Cardiac fibroblast (primary cell): ENCODE measurements around the gene SHB.

Experiments
- DNase-seq, 2 donors: peaks; one replicate each; pipeline versions ENCODE4 v3.0.0 to v3.0.0-alpha.2; 2010; ENCODE audit warnings: low read depth in 2 of 2
- H3K4me3 ChIP-seq, 2 donors: replicated peaks in 1 of 2; 1 replicate in 1 of 2; 2 replicates in 1 of 2; pipeline ENCODE4 v1.5.1; 2011; ENCODE audit warnings: low read depth in 2 of 2, low read length in 2 of 2, mild to moderate bottlenecking in 2 of 2, moderate library complexity in 1 of 2
- TF ChIP-seq, protein P1 (sequence below): IDR thresholded peaks from one replicate; pipeline ENCODE4 v1.5.1; 2011; ENCODE audit warnings: low read depth, mild to moderate bottlenecking, low read length, inconsistent platforms

Gene SHB

GRCh38 chr9:37999588-38000189 is 69.3 kb downstream of the SHB start:
- DNase-seq = peak in 1 of 2 donors; percentile 61
- TF ChIP-seq, protein P1, sequence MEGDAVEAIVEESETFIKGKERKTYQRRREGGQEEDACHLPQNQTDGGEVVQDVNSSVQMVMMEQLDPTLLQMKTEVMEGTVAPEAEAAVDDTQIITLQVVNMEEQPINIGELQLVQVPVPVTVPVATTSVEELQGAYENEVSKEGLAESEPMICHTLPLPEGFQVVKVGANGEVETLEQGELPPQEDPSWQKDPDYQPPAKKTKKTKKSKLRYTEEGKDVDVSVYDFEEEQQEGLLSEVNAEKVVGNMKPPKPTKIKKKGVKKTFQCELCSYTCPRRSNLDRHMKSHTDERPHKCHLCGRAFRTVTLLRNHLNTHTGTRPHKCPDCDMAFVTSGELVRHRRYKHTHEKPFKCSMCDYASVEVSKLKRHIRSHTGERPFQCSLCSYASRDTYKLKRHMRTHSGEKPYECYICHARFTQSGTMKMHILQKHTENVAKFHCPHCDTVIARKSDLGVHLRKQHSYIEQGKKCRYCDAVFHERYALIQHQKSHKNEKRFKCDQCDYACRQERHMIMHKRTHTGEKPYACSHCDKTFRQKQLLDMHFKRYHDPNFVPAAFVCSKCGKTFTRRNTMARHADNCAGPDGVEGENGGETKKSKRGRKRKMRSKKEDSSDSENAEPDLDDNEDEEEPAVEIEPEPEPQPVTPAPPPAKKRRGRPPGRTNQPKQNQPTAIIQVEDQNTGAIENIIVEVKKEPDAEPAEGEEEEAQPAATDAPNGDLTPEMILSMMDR = no peak
- H3K4me3 ChIP-seq = no peak overlapping the region

GRCh38 chr9:37998881-37999587 is 70.0 kb downstream of the SHB start:
- TF ChIP-seq, protein P1 = no peak
- peak in 1 of 2 donors; percentile 74 for DNase-seq

DNA sequence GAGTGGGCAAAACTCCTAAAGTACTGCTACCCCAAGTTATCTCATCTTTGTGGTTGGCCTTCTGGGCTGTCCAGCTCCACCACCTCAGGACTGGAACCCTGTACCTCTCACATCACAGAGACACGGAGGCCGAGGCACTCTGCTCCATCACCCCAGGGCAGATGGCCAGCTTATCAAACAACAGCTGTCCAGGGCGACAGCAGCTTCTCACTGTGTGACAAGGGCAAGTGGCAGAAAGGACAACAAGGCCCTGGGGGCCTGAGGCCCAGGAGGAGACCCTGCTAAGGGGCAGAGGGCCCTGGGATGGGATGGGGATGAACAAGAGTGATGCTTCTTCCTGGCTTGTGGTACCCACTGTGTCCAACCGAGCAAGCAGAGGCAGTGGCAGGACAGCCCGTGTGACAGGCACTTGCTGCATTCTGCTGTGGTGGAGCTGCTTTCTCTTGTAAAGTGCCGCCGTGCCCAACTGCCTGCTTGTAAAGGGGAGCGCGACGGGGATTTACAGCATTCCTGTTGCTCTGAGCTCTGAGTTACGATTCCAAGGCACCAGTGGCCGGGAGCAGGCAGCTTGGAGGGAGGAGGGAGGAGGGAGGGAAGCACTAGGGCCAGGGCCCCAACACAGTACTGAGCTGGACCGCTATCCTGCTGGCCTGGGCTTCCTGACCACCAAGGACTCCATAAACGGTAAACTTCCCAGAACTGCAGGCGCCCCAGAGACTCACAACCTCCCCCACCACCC is 71.2 kb downstream of the SHB start:
- no peak overlapping the region for H3K4me3 ChIP-seq
- no peak for DNase-seq
- TF ChIP-seq, protein P1 = no peak

More at GRCh38 chr9:37998881-37999587, 70.0 kb downstream of the SHB start:
- H3K4me3 ChIP-seq = no peak overlapping the region

GRCh38 chr9:37996819-37997217 is 72.2 kb downstream of the SHB start:
- TF ChIP-seq, protein P1 = no peak
- H3K4me3 ChIP-seq = no peak overlapping the region
- no peak for DNase-seq

GRCh38 chr9:37995961-37996818 is 72.8 kb downstream of the SHB start:
- DNase-seq = no peak
- H3K4me3 ChIP-seq = no peak overlapping the region
- TF ChIP-seq, protein P1 = no peak

GRCh38 chr9:37995348-37995737 is 73.7 kb downstream of the SHB start:
- no peak for DNase-seq
- TF ChIP-seq, protein P1 = no peak
- no peak overlapping the region for H3K4me3 ChIP-seq
